ENCODE measurements around the gene MDFIC2.
"Not testable (repeated sequence)": the region's sequence is repeated elsewhere in the genome, so short reads cannot be mapped to it uniquely, and the experiment has no call there.

MDFIC2 gene

DNA sequence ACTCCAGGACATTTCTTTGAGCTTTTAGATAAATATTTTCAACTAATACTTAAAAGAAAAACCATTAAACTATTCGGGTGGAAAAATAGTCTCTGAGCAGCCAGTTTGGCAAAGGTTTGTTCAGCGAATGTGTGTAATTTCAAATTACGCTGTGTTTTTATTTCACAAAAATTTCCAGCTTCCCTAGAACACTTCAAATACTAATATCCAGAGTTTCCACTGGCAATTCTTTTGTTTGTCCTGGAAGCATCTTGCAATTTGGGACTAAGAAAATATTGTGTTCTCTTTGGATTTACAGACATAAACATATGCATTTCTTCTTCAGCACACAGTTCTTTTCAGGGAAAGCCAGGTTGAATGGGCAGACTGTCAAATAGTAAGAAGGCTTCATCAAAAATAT, 61.9 kb downstream of the MDFIC2 start:
- no peak for DNase-seq

DNA sequence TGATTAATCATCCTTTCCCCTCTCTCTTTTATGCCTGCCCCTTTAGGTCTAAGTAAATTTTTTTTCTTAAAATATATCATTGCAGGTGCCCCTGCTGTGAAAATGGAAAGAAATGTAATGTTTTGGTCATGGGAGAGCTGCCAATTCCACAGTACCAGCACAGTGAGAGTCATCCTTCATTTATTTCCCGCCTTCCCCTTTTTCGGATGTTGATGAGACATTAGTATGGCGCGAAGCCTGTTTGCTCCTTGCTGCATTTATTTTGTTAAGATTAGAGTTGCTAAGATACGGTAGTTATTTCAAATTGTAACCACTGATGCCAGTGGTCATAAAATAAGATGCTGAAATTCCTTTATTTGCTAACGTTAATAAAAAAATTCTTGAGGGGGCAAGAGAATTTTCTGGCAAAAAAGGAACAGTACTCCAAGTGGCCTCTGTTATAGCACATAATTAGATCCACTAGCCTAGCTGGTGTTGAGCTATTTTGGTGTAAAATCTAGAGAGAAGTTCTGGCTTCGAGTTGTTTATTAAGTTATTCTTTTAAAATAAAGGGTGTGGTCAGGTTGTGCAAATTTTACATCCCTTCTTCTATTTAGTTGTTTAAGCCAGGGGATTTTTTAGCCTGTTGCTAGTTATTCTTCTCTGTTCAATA, 62.8 kb downstream of the MDFIC2 start:
- no peak for DNase-seq

DNA sequence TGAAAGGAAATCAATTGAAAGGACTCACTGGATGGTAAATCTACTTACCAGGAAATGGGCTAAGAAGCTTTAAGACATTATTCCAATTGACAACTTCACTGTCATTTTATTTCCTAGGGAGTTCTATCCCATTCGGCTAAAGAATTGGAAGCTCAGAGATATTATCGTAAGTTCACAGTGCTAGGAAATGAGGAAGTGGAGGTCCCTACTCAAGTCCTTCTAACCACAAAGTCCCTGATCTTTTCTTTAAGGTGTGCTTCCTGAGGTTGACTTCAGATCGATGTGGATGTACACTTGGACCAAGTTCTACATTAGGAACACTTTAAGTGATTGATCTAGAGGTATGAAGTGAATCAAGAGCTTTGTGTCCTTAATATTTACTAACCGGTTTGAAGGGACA, 63.6 kb downstream of the MDFIC2 start:
- DNase-seq: no peak

DNA sequence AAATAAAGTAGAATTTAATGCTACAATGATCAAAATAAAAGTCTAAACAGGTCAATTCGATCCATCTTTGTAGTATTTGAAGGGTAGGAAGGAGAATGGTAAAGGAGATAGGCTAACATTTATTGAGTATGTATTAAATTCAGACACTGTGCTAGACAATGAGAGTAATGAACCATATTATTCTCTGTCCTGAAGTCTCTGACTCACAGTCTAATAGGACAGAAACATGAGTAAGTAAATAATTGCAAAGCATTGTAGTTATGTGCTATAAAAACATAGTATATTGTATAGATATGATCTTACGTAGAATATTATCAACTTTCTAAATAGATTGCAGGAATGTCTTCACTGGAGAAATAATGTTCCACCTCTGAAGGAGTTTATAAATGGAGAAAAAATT, 64.5 kb downstream of the MDFIC2 start:
- DNase-seq: no peak

DNA sequence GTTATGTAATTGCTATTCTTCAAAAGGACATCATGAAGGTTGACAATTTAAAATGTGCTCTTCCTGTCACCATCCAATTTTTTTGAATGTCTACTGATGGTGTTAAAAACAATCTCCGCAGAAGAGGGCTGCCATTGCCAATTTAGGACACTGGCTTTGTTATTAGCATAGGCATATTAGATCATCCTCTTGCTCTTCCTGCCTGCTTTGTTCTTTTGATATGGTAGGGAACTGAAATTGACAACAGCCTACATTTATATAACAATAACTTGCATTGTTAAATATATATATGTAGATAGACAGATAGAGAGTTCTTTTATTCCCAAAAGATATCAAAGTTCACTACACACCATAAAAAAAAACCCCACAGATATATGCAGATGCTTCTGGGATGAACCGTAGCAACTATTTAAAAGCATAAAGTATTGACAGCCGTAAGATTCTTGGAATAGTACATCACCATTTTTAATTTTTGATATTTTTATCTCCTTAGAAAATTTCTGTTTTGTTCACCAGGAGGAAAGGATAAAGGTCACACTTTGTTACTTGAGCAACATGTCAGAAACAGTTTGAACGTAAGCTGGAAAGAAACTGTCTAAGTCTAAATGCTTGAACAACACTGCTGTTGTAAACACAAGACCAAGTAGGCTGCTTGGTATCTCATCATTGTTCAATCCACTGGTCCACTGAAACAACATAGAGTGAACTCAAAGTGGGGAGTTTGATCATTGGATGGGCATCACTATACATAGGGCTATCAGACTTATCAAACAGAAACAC, 66.5 kb downstream of the MDFIC2 start:
- no peak for DNase-seq

DNA sequence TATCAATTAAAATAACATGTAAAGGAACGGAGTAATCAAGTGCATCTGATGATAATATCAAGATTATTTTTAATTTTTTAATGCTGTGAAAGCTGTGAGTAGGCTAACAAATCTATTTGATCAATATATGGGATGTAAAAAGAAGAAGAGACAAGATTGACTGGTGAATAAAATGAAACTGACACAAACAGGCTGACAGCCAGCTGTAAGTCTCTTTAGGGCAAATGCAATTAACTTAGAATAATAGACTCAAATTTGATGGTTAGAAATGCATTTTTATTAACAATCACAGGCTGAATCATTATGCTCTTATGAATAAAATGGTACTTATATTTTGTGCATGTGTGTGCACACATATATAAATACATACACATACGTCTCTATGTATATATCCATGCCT, 68.0 kb downstream of the MDFIC2 start:
- DNase-seq: no peak

DNA sequence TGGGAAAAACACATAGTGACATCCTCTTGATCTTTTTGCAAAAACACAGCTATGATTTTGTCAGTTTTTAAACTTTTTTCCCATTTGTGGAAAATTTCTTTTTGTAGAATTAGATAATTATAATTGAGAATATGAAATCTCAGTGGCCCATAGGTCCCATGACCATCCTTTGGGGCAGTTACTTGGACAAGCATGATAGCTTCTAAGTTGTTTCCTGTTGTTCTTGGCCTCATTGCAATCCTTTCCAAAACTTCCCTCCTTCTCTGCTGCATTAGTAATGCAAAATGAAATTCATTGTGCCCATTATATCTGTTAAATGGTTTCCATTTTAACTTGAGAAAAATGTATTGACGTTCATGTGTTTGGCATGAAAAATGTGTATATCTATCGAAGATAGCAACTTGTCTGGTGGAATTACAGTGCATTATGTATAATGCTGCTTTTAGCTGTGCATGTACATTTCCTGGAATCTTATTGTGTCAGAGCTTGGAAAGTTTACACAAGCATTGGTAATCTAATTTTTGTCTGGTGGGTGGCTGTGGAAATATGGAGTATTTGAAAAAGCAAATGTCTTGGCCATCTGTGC, 70.0 kb downstream of the MDFIC2 start:
- DNase-seq: no peak

DNA sequence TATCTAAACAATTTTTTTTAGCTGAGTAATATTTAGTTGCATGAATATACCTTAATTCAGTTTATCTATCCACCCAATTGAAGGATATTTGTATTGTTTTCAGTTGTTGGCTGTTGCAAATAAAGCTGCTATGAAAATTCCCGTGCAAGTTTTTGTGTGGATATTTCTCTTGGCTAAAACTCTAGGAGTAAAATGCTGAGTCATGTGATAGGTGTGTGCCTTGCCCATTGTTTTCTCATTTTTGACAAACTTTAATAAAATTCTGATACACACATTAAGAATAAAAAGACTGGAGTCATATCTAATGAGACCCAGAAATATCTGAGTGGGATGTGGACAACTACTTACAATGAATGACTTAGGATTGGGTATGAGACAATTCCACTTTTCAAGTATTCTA, 78.6 kb downstream of the MDFIC2 start:
- DNase-seq: no peak

DNA sequence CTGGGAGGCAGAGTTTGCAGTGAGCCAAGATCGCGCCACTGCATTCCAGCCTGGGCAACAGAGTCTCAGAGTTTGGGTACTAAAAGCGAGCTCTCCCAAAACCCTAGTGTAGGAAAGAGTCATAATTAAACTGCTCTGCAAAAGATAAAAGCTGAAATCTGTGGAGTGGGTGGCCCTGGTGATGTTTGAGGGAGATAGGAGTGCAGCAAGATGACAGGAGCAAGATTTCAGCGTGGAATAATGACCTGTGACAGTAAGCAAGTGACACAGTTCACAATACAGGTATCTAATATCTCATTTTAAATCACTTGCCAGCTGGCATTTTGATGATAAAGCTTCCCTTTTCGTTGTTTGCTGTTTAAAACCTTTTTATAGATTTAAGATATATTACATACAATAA, 79.3 kb downstream of the MDFIC2 start:
- DNase-seq: no peak

DNA sequence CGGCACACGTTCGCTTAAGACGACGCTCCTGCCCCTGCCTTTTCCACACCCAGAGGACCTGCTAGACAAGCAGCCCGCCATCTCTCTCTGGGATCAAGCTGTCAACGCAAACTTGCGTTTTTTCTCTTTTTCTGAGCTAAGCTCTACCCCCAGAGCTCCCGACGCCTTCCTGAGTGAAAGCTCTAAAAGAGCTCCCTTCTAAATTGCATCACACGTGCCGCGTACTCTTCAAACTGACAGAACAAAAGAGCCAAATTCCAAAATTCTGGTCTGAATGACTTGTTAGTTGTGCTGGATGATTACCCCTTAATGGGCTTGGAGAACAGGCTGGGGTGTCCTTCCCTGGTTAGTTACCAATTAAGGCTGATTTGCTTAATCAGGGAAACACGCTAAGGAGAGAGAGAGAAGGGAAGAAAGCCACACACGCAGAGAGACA, 81.2 kb downstream of the MDFIC2 start:
- no peak for DNase-seq

DNA sequence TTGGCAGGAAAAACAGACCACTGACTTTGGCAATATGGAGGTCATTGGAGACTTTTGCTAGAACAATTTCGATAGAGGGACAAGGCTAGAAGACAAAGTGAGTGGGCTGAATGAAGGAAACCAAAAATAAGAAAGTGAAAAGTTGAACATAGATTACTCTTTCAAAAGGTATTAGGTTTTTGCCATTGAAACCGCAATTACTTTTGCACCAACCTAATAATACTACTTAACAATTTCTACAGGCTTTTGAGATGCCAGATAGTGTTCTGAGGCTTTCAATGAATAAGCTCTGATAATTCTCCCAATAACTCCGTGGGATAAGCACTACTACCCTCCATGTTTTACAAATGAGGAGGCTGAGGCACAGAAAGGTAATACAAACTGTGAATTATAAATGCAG, 85.0 kb downstream of the MDFIC2 start:
- no peak for DNase-seq

DNA sequence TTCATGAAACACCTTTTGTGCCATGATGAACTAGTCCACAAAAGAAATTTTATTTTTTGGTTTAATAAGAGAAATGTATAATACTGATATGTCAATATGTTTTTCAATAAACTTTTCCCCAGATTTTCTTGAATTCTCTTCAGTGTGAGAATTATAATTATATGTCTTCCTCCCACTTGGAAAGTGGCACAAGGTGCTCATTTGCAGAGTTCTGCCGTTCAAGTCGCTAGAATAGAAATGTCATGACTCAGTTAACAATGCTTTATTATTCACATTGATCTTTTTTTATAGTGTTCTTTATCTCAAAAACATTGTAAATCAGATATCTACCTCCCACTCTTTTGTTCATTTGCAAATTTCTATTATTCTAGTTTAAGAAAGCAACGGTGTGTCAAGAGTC, 87.3 kb downstream of the MDFIC2 start:
- DNase-seq: no peak

DNA sequence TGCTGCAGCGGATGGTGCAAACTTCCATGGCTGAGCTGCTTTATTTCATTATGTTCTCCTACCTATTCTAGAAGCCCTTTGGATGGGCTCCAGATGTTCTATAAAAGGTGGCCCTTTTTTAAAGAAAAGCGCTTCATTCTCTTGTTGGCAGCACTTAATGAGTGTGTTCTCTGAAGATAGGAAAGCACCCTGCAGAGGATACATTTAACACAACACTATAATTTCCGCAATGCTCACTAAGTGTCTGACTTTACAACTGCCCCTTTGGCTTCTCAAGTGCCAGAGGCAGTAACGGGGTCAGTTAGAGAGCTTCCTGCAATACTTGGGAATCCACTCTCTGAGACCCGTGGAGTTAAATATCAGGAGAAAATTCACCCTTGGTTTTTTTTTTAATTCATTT, 88.1 kb downstream of the MDFIC2 start:
- DNase-seq: no peak

DNA sequence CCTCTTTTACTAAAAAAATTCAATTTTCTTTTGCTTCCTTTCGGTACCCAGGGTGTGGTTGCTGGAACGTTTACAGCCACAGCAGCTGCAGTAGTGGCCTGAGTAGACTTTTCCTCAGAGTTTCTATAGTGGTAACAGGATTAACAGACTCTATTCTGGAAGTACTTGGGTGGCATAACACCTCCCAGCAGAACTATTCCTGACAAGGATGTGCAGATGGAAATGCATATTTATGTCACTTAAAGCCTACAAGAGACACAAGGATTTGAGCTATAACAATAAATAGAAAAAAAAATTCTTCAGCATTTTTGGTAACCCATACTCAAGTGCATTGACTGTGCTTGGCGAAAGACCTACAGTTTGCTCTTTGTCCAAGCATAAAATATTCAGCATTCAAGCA, 94.0 kb downstream of the MDFIC2 start:
- DNase-seq: no peak

DNA sequence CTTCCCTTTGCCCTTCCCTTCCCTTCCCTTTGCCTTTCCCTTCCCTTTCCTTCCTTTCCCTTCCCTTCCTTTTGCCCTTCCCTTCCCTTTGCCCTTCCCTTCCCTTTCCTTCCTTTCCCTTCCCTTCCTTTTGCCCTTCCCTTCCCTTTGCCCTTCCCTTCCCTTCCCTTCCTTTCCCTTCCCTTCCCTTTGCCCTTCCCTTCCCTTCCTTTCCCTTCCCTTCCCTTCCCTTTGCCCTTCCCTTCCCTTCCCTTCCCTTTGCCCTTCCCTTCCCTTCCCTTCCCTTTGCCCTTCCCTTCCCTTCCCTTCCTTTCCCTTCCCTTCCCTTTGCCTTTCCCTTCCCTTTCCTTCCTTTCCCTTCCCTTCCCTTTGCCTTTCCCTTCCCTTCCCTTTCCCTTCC, 101.2 kb downstream of the MDFIC2 start:
- not testable (repeated sequence) for DNase-seq

DNA sequence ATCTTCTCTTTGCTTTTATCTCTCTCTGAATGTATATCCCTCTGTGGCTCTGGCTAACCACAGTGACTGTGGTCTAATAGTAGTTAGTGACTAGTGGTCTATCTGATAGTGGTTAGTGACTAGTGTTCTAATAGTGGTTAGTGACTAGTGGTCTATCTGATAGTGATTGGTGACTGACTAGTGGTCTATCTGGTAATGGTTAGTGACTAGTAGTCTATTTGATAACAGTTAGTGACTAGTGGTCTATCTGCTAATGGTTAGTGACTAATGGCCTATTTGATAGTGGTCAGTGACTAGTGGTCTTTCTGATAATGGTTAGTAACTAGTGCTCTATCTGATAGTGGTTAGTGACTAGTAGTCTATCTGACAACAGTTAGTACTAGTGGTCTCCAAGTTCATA, 110.5 kb downstream of the MDFIC2 start:
- no peak for DNase-seq

DNA sequence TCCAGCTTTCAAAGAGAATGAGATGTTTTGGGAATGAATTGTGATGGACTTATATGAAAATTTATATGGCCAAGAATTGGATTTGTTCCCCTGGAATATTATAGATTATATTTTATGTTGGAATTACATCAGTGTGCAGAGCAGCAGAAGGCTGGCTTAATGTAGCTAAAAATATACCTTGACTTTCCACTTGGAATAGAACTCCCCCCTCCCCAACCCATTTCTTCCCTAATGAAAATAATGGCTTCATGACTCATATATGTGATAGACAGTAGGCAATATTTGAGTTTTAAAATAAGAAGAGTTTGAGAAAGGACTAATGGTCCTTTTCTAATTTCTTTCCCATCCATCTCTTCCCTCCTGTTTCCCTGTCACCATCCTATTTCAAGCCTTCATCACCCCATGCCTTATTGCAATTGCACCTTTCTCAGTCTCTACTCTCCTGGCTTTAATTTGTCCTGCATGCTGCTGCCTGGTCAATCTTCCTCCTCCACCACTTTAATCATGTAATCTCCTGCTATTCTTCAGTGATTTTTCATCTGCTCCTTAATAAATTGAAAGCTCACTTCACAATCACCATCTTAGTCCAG, 122.5 kb downstream of the MDFIC2 start:
- DNase-seq: no peak

DNA sequence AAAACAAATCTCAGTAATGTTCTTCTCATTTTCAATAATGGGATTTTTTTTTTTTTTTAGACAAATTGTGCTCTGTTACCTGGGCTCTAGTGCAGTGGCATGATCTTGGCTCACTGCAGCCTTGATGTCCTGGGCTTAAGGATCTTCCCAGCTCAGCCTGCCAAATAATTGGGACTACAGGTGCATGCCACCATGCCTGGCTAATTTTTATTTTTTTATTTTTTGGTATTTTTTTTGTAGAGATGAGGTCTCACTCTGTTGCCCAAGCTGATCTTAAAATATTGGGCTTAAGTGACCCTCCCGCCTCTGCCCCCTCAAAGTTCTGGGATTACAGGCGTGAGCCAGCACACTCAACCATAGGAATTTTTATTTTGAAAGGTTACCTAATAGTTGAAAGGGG, 126.2 kb downstream of the MDFIC2 start:
- DNase-seq: no peak

DNA sequence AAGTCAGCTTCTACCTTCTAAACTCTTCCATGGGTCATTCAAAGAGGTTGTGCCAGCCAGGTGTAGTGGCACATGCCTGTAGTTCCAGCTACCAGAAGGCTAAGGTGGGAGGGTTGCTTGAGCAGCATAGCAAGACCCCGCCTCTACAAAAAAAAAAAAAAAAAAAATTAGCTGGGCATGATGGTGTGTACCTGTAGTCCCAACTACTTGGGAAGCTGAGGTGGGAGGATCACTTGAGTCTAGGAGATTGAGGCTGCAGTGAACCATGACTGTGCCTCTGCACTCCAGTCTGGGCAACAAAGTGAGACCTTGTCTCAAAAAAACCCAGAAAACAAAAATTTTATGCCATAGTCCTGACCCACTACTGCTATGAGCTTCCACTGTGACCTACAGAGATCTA, 126.8 kb downstream of the MDFIC2 start:
- no peak for DNase-seq

DNA sequence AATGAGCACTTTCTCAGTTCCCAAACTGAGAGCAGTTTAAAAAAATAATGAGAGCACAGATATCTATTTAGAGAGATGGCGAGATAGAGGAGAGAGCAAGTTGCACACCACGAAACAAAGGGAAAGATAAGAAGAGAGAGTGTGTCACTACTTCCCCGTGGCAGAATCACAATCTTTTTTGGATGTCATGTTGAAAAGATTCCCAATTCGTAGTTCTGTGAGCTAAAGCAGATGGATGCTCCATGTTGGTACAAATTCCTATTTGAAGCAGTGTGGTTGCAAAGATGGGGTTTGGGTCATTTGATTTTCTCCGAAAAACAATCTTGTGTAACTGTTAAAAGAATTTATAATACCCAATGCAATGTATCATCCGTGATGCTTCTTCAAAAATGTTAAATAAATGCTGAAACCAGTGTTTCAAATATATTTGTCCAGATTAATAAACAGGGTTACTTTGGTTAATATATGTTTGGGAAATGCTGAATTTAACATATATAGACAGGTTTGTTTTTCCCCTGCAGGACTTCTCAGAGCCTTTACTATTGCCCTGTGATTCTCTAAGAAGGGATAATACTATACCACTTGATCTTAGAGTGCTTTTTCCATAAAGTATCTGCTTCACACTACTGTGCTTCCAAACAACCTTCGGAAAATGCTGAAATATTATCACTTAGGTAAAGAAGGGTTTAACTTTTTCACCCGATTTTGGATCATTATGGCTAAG, 128.5 kb downstream of the MDFIC2 start:
- DNase-seq: no peak

DNA sequence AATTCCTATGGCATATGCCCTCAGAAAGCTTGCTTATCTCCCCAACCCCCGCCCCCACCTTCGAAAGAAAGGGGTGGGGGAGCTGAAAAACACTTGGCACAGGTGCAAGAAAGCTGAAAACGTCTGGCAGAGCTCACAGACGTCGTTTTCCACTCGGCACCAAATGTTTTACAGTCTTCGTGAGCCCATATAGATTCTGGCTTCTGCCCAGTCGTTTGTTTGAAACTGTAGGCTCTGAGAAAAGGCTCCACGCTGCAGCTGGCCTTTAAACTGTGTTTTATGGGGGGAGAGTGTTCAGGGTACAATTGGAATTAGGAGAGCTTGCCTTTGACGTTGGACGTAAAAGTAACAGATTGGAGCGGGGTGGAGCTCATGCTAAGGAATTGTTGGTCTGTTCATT, 130.3 kb downstream of the MDFIC2 start:
- no peak for DNase-seq

DNA sequence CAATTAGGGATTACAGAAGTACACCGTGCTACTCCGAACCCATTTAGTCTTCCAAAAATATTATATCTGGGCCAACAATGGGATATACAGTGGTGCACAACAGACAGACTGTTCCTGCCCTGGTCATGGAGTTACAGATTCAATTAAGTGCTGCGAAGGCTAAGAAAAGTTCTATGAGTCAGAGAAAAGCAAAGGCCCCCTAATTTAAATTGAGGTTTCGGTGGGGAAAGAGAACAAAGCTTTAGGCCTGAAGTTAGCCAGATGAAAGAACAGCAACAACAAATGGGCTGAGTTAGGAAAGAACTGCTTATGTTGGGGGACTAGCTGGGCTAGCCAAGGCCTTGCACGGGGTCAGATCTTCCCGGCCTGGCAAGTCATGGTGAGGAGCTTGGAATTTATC, 131.8 kb downstream of the MDFIC2 start:
- no peak for DNase-seq

DNA sequence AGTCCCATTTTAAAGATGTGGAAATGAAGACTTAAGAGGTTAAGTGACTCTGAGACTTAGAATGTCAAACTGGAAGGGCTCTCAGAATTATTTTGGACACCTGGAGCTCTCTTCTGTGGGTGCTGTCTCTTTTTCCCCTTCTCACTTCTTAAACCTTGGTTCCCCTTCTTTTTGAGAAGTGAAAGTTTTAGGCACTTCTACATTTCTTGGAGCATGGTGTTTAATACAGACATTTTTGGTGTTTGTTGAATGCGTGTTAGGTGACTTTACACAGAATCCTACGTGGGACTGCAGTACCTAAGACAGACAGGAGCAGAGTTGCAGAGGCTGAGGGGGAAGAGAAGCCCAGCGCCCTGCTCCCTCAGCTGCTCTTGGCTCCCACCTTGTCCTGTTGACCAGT, 133.3 kb downstream of the MDFIC2 start:
- no peak for DNase-seq

All from NCI-H2029 (cell line).